Ascending aorta (tissue), 2 donors: ENCODE results near the gene THAP4. TPM values are rescaled to one million over a fixed set of nuclear protein-coding genes. Genes with fewer than 3 reads are reported as not detected.

Source experiments
- DNase-seq, 2 donors: peaks; one replicate each; pipeline ENCODE4 v3.0.0-alpha.2; 2019; ENCODE audit warnings: low spot score in 2 of 2
- H3K27ac ChIP-seq, 2 donors: fragments of 200-600 bp; sonication (generic); one replicate each; pipeline ENCODE4 v1.5.1; 2016 to 2017; ENCODE audit warnings: mild to moderate bottlenecking in 1 of 2
- H3K27me3 ChIP-seq: fragments of 200-600 bp; sonication (generic); one replicate; pipeline ENCODE4 v1.5.1; 2017
- H3K36me3 ChIP-seq, 2 donors: fragments of 200-600 bp; sonication (generic); one replicate each; pipeline ENCODE4 v1.5.1; 2016
- H3K4me1 ChIP-seq, 2 donors: fragments of 200-600 bp; sonication (generic); one replicate each; pipeline ENCODE4 v1.5.1; 2016 to 2017; ENCODE audit warnings: mild to moderate bottlenecking in 1 of 2
- H3K4me3 ChIP-seq, 2 donors: fragments of 200-600 bp; sonication (generic); one replicate each; pipeline ENCODE4 v1.5.1; 2016 to 2017; ENCODE audit warnings: mild to moderate bottlenecking in 1 of 2
- H3K9me3 ChIP-seq, 2 donors: fragments of 200-600 bp; sonication (generic); one replicate each; pipeline ENCODE4 v1.5.1; 2016
- CTCF ChIP-seq, 3 experiments: fragments of 200-600 bp in 2 of 3; fragments of 450-650 bp in 1 of 3; sonication (generic) in 2 of 3; IDR thresholded peaks; one replicate each; pipeline ENCODE4 v1.5.1; 2016 to 2019; ENCODE audit warnings: antibody characterized with exemption in 3 of 3, mild to moderate bottlenecking in 1 of 3, moderate library complexity in 1 of 3
- intact Hi-C: fragments of 100-400 bp; cut with DNase I; formaldehyde crosslinking; loops from one replicate; pipeline ENCODE4 v1.15.1; 2023
- total RNA-seq: library from RNA; depleted of rRNA; stranded (reverse); fragments of >200 nt; gene quantifications from one replicate; pipeline ENCODE4 v1.1.0, GENCODE V29; 2016

Gene THAP4
- total RNA-seq, 1 donor from 2014 or later, result 80.8 TPM

- no peaks in the 10 kb centered on the region for H3K27me3 ChIP-seq
- H3K4me1 ChIP-seq, result peaks cover 8 to 16% of the 10 kb centered on the region in 2 donors
- no peak for TF ChIP-seq CTCF (IDR thresholded peaks at IDR 0.05)
- no peak overlapping the region for H3K27ac ChIP-seq
- intact Hi-C loops, result no loop called here
- H3K9me3 ChIP-seq, result no peaks in the 10 kb centered on the region
- DNase-seq, result no peak
- peaks cover 3 to 4% of the 10 kb centered on the region in 2 donors for H3K36me3 ChIP-seq
- H3K4me3 ChIP-seq, result no peak overlapping the region
Measured at GRCh38 chr2:241563031-241563507, 73.9 kb downstream of the THAP4 start.

DNA sequence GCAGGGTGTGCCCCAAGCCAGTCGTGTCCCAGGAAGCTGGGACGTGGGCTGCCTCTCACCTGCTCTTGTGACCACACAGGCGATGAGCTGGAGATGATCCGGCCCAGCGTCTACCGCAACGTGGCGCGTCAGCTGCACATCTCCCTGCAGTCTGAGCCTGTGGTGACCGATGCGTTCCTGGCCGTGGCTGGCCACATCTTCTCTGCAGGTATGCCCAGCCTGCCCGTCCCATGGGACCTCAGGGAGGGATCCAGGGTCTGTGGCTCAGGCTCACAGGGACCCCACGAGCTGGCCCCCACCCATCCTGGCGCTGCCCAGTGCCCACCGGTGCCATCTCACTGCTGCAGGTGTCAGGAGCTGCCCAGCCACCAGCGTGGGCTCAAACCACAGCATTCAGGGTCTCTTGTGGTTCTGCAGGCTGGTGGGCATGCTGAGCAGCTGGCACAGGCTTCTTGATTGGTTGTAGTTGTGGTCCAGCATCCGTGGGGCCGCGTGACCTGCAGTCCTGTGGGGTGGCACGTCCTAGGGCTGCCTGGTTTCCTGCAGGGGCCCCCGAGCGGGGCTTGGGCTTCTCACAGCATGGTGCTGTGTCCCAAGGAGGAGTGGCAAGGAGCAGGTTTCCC, 74.6 kb downstream of the THAP4 start:
- TF ChIP-seq CTCF (IDR thresholded peaks at IDR 0.05), result no peak

DNA sequence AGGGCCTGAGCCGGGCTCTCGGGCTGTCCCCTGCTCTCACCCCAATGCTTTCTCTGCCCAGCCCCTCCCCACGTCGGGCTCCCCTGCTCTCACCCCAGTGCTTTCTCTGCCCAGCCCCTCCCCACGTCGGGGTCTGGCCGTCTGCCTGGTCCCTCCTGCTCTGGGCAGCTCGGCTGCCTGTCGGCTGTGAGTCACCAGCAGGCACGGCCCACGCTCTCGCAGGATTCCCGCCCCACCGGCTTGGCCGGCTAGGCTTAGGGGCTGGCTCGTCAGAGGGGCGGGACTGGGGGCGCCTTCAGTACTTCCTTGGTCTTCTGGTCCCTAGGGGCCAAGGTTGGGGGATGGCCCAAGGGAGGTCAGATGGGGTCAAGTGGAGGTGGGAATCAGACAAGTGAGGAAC, 75.1 kb downstream of the THAP4 start:
- peaks cover 8 to 16% of the 10 kb centered on the region in 2 donors for H3K4me1 ChIP-seq
- peaks cover 3 to 4% of the 10 kb centered on the region in 2 donors for H3K36me3 ChIP-seq
- H3K4me3 ChIP-seq, result no peak overlapping the region
- no peak for TF ChIP-seq CTCF (IDR thresholded peaks at IDR 0.05)
- peaks cover 3 to 8% of the 10 kb centered on the region in 2 donors for H3K9me3 ChIP-seq
- intact Hi-C loops, result no loop called here
- H3K27ac ChIP-seq, result no peak overlapping the region
- no peaks in the 10 kb centered on the region for H3K27me3 ChIP-seq
- peak; percentile 27 to 83 for DNase-seq

More for the DNA sequence above, 74.6 kb downstream of the THAP4 start:
- no peak overlapping the region for H3K4me3 ChIP-seq
- H3K27ac ChIP-seq, result no peak overlapping the region
- no peaks in the 10 kb centered on the region for H3K27me3 ChIP-seq
- peaks cover 8 to 16% of the 10 kb centered on the region in 2 donors for H3K4me1 ChIP-seq
- no peak for DNase-seq
- H3K9me3 ChIP-seq, result peaks cover 0 to 3% of the 10 kb centered on the region in 2 donors
- peaks cover 3 to 4% of the 10 kb centered on the region in 2 donors for H3K36me3 ChIP-seq
- intact Hi-C loops, result no loop called here

GRCh38 chr2:241560883-241561474, 76.0 kb downstream of the THAP4 start:
- peak overlapping the region in 1 of 2 donors; percentile 64 for H3K27ac ChIP-seq
- peaks cover 8 to 16% of the 10 kb centered on the region in 2 donors for H3K4me1 ChIP-seq
- no peak for TF ChIP-seq CTCF (IDR thresholded peaks at IDR 0.05)
- DNase-seq, result no peak
- H3K27me3 ChIP-seq, result no peaks in the 10 kb centered on the region
- H3K4me3 ChIP-seq, result peak overlapping the region in 1 of 2 donors; percentile 82
- H3K9me3 ChIP-seq, result peaks cover 10 to 17% of the 10 kb centered on the region in 2 donors
- H3K36me3 ChIP-seq, result peaks cover 3 to 4% of the 10 kb centered on the region in 2 donors
- intact Hi-C loops, result no loop called here

GRCh38 chr2:241560162-241560882, 76.6 kb downstream of the THAP4 start:
- Histone ChIP-seq H3K4me1 (peaks cover 8 to 16% of the 10 kb centered on the region in 2 donors), H3K4me3 (peak overlapping the region; percentile 62 to 82), H3K27ac (peak overlapping the region in 1 of 2 donors; percentile 64), H3K27me3 (no peaks in the 10 kb centered on the region), H3K36me3 (peaks cover 3 to 4% of the 10 kb centered on the region in 2 donors), H3K9me3 (peaks cover 10 to 19% of the 10 kb centered on the region in 2 donors)
- no peak for TF ChIP-seq CTCF (IDR thresholded peaks at IDR 0.05)
- intact Hi-C loops, result no loop called here
- no peak for DNase-seq
